Stimulated activated CD4-positive, alpha-beta T cell treated with anti-CD3 and anti-CD28 coated beads, Interleukin-15, amount 100 ng/mL, for 48 hours (primary cell): ENCODE measurements around the gene MED13L.
"Not testable (repeated sequence)": the region's sequence is repeated elsewhere in the genome, so short reads cannot be mapped to it uniquely, and the experiment has no call there.

Experiments used
- DNase-seq, 2 donors: peaks; one replicate each; pipeline ENCODE4 v3.0.0-alpha.2; 2020; ENCODE audit warnings: low read depth in 2 of 2

Gene MED13L

DNA sequence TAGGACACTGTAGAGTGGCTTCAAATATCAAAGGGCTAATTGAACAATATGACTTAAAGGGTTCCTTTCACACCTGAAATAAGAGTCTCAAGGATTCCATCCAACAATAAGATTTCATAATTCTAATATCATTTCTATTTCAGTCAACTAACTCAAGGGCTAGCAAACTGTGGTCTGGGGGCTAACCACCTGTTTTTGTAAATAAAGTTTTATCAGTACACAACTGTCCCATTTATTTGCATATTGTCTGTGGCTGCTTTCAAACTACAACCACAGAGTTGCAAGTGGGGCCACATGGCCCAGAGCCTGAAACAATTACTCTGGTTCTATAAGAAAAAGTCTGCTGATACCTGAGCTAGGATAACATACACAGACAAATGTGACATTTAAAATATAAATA, 29.1 kb downstream of the MED13L start:
- DNase-seq: no peak

DNA sequence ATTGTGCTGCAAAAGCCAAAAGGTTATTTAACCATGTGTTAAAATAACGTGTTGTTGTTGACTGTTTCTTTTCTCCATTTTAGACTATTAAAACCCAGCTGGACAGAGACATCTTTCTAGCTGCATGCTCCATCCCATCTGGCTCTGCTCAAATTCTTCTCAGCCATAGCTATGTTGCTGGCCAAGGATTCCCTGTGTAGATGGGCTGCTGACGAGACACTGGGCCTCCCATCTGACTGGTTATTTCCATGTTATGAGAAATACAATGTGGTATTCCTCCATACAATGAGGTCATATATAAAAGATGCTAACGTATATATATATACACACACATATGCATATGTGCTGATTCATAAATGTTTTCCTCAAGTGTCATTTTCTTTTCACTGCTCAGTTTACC, 30.1 kb downstream of the MED13L start:
- DNase-seq: no peak

DNA sequence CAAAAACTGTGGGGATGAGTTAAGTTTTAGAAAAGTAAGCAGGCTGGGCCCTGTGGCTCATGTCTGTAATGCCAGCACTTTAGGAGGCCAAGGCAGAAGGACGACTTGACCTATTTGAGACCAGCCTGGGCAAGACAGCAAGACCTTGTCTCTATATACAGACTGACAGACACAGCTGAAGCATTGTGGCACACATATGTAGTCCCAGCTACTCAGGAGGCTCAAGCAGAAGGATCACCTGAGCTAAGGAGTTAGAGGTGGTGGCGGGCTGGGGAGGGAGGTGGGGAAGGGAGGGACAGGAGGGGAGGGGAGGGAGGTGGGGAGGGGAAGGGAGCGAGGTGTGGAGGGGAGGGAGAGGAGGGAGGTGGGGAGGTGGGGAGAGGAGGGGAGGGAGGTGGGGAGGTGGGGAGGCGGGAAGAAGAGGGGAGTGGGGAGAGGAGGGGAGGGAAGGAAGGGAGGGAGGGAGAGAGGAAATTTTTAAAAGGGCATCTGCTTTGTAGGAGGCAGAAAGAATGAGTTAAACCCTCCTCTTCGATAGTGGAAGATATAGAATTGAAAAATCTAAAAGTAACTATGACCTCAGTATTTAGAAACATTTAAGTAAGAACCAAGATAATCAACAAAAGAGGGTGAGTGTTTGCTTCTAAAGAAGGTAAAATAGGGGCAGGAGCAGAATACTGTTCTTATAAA, 30.9 kb downstream of the MED13L start:
- no peak for DNase-seq

DNA sequence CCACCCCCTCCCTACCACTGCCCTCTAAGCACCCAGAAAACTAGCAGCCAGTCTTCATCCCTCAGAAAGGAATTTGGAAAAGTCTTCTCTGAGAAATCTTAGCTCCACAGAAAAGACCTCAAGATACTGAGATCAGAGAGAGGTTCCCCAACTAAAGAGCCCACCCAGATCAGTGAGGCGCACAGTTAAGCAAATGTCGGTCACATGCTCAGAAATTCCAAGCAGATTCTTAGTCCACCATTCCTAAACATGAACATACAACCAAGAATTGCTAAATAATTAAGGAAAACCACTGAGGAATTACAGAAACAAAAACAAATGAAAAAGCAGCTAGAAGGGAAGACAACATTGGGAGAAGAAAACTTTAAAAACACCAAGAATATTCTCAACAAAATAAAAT, 32.3 kb downstream of the MED13L start:
- no peak for DNase-seq

DNA sequence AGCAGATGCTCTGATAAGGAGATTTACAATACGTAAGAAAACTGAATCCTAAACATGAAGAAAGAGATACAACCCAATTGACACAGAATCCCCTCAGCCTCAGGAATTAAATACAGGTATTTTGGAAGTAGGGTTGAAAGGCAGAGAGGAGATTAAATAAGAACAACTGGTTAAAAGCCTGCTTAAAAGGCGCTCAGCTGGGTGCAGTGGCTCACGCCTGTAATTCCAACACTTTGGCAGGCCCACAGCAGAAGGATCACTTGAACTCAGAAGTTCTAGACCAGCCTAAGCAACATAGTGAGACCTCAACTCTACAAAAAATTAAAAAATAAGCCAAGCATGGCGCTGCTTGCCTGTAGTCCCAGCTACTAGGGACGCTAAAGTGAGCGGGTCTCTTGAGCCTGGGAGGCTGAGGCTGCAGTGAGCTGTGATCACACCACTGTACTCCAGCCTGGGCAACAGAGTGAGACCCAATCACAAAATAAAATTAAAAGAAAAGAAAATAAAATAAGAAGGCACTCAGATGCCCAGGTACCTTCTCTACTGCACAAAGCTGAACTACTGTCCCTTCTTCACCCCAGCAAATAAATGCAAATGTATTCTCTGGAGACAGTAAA, 32.9 kb downstream of the MED13L start:
- no peak for DNase-seq

DNA sequence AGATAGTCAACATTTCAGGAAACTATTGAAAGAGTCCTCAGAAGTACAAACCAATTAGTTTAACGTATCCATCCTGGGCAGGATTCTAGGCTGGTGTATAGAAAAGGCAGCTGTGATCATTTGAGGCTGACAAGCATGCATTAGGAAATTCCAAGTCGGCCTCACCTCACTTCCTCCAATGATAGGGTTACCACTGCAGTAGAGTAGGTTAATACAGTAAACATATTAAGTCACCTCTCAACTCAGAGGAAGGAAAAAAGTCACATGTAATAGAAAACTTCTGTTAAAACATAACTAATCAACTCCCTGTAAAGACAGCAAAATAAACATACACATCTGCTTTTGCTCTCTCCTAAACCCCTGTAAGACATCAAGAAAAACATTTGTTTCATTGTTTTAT, 33.5 kb downstream of the MED13L start:
- DNase-seq: no peak

DNA sequence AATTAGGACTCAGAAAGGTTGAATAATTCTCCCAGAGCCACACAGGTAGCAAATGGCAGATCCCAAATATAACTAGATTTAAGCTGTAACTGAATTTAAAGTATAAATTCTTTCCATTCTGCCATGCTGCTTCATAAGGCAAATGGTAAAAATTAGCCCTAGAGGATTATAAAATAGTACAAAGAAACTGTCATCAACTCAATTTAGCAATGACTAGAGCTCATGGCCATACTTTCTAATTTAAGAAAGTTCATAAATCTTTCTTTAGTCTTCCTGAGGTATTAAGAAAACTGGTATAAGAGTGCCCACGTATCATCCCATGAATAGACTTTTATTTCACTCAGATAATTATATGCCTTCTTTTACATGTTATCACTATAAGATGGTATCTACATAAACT, 34.8 kb downstream of the MED13L start:
- no peak for DNase-seq

DNA sequence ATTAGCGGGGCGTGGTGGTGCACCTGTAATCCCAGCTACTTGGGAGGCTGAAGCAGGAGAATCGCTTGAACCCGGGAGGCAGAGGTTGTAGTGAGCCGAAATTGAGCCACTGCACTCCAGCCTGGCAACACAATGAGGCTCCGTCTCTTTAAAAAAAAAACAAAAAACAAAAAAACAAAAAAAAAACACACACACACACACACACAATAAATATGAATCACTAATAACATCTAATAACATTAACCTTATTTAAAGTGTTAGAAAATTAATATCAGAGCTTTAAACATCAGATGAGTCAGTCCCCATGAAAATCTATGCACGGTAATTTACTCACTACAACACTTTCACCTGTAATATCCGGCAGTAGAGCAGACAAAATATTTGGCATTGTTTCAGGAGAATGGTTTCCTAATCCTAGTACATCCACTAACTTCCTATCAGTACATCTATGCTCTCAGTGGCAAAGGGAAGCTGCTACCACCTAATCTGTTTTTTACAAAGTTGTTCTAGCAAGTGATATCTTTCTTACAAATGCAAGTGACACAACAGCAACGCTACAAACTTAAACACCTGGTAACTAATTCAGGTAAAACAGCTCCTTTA, 36.2 kb downstream of the MED13L start:
- no peak for DNase-seq

DNA sequence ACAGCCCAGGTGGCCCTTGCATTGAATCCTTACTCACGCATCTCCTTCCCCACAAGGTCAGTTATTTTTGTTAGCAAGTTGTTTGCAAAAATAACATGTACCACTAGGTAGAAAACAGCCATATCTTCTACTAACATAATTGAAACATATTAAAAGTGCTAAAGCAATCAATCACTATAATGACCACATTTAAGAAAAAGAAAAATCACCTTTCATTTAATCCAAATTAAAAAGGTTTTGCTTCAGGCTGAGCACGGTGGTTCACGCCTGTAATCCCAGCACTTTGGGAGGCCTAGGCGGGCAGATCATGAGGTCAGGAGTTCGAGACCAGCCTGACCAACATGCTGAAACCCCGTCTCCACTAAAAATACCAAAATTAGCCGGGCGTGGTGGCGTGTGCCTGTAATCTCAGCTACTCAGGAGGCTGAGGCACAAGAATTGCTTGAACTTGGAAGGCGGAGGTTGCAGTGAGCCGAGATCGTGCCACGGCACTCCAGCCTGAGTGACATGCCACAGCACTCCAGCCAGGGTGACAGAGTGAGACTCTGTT, 38.8 kb downstream of the MED13L start:
- DNase-seq: not testable (repeated sequence)

DNA sequence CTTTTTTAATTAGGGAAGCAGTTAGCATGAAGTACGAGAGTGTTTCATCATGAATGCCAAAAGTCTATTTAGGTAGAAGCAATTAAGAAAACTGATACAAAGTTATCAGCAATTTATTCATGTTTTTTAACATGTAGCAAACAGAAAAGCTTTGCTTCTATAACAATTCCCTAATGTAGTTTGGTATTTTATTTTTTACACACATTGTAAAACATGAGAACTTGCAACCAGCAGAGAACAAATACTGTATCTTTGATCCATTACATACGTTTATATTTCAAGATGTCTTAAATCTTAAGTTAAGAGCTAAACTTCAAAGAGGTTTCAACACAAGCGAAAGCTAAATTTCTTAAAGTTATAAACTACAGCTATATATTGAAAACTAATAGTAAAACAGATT, 39.3 kb downstream of the MED13L start:
- DNase-seq: no peak

DNA sequence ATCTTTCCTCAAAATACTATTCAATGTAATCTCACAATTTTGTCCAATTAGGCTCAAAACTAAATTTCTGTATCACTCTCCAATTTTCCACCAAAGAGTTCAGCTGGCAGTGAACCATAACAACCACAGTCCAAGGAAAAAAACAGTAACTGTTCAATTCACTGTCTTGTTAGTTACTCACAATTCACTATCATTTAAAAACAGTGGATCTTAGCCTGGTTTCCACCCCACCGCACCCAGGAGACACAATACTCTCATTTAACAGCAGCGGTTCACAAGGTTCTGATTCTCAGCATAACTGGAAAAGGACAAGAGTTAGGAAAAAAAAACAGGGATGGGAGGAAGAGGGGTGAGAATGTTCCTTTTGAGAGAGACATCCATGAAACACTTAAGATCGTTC, 40.5 kb downstream of the MED13L start:
- DNase-seq: no peak

DNA sequence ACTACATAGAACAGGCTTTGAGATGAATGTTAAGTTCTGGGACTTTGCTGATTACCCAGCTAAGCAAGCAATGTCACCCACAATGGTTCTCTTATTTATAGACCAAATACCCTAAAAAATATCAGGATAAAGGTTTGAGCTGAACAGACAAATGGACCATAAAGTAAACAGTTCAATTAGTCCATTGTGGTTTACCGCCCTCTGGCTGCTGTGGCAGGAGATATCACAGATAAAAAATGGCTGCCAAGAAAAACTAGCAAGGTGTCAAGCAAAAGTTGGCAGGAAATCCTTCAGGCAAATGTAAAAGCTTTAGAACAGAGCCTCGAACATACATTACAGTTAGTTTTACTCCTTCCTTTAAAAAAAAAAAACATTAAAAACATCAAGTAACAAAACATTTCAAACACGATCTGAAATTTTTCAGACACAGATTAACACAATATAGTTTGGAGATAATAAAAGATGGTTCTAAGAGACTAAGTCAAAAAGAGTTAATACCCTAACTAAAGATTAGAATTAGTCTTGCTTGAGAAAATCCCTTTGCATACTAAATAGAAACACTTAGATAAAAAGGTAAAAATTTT, 41.3 kb downstream of the MED13L start:
- DNase-seq: peak in 1 of 2 donors; percentile 7

DNA sequence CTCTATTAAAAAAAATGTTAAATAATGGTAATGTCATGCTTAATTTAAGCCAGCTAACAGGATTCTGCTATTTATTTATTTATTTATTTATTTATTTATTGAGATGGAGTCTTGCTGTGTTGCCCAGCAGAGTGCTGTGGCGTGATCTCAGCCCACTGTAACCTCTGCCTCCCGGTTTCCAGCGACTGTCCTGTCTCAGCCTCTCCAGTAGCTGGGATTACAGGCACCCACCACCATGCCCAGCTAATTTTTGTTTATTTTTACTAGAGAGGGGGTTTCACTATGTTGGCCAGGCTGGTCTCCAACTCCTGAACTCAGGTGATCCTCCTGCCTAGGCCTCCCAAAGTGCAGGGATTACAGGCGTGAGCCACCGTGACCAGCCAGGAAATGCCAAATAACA, 43.3 kb downstream of the MED13L start:
- DNase-seq: not testable (repeated sequence)

DNA sequence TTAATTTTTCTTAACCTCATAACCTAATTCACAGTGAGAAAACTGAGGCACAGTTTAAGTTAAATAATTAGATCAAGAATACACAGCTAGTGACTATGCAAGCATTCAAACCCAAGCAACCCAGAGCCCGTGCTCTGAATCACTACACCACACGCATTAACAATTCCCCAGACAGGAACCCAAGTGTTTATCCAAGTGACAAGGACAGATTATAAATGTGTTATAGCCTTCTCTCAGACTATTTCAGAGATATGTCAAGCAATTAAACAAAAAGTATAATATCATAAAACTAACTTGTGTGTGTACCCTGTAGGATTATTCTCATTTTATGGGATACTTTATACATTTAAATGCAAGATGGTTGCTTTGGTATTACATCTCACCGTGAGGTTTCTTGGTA, 43.8 kb downstream of the MED13L start:
- DNase-seq: no peak

DNA sequence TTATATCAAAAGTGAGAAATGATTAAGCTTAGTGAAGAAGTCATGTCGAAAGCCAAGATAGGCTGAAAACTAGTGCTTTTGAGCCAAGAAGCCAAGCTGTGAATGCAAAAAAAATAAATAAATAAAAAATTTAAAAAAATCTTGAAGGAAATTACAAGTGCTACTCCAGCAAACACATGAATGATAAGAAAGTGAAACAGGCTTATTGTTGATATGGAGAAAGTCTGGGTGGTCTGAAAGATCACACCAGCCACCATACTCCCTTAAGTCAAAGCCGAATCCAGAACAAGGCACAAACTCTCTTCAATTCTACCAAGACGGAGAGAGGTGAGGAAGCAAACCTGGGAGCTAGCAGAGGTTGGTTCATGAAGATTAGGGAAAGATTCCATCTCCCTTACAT, 49.7 kb downstream of the MED13L start:
- no peak for DNase-seq

DNA sequence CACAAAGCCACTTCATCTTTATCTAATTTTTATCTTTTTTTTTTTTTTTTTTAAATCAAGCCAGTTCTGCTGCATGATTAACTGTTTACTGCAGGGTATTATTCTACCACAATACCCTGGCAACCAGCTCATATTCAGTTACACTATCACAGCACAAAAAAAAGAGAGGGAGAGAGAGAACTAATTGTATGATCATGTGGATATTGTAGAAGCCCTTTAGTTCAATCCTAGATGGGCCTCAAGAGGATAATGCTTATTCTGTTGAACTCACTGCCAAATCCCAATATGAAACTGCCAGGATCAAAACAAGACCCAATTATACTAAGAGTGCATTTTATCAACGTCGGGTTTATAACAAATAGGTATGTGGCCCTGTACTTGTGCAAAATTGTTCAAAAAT, 51.5 kb downstream of the MED13L start:
- no peak for DNase-seq

DNA sequence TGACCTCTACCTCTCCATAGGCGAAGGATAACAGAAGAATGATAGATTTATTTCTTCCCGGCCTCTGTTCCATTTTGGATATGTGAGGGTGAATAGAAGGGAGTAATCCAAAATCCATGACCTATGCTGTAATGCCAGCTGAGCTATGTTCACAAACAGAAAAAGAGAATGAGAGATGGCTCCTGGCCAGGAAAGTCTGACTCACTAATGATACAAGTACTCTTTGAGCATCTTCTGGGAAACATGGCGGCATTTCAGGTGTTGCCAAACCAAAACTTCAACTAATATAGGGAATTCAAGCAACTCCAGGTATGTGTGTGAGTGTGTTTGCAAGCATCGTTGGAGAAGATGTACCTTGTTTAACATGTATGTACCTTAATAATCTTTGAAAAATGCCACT, 55.1 kb downstream of the MED13L start:
- peak; percentile 15 to 40 for DNase-seq

DNA sequence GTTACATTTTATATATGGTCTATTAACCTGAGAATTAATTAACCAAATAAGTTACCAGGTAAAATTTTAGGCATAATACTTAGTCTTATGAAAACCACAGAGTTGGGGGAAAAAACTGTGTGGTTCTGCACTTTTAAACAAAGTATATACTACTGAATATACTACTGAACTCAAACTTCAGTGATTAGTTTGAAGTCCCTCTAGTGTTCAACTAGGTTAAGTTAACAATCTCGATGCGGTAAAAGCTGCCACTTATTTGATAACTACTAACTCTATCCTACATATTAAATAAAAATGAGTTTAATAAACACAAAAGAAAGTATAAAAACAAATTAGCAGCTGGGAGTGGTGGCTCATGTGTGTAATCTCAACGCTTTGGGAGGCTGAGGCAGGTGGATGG, 56.7 kb downstream of the MED13L start:
- DNase-seq: no peak

DNA sequence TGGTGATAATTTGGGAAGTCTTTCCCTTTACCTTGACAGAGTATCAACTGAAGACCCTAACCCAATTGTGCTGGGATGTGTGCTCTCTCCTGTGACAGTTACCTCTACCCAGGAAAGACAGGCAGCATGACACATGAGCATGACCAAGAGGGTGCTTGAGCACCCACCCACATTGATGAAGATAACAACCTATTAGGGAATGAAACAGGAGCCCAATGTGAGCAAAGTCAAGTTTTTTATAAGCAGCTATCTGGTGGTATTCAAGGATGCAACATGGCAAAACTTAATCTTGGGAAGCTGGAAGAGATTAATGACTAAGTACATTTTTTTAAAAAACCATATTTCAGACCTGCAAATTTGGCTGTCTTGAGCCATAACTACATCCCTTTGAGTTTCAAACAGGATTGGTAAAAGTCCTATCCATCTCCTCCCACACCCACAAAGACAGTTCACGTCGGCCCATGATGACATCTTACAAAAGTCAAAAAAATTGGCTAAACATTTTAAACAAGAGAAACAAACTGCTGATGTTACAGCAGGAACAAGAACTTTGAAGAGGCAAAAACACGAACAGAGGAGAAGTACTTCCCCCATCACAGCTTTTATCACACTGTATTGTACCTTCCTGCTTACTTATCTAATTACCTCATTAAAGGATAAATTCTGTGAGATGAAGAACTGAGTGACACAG, 60.3 kb downstream of the MED13L start:
- no peak for DNase-seq

DNA sequence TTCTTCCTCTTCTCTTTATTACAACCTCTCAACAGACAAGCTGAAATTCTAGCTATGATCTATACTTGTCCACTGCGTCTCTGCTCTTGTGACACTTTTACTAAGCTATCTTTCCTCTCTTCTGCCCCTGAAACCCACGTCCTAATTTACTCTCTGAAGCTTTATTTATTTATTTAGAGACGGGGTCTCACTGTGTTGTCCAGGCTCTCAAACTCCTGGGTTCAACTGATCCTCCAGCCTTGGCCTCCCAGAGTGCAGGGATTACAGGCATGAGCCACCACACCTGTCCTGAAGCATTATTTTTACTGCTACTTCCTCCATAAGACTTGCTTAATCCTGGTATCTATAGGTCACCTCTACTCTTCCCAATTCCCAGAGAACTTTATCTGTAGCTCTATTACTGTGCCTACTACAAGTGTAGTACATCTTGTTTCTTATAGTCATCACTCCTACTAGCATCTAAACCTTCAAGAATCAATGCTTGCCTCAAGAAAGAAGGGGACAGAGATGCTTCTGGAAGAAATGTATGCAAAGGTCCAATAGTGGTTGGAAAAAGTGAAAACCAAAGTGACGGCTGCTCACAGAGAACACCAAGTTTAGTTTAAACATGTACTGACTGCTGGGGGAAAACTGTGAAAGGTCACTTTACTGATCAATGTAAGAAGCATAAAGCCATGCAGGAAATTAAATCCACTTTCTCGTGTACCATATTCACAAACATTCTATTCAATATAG, 61.3 kb downstream of the MED13L start:
- DNase-seq: no peak

DNA sequence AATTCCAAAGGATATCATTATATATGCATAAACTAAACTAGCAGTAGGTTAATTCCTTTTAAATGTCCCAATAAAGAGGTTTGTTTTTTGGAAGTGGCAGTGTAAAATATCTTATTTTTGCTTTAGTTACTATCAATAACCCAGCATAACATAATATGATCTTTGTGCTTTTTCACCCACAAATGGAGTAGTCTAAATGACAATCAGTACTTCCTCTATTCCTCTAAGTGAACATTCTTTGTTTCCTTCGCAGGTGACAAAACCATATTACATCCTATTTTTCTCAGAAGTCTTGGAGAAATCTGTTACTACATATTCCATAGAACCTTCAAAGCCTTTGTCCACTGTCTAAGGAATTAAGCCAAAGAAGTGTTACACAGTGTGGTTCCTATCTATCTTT, 62.5 kb downstream of the MED13L start:
- no peak for DNase-seq
